Esophagus muscularis mucosa (tissue), 4 donors: Measurements from ENCODE around the gene FNDC7.

Experiments used
- CTCF ChIP-seq, 3 experiments: fragments of 200-600 bp in 2 of 3; fragments of 450-650 bp in 1 of 3; sonication (generic) in 2 of 3; IDR thresholded peaks; one replicate each; pipeline ENCODE4 v1.5.1; 2017 to 2019; ENCODE audit warnings: antibody characterized with exemption in 3 of 3, mild to moderate bottlenecking in 2 of 3, moderate library complexity in 1 of 3
- EP300 ChIP-seq: sonication (generic); formaldehyde crosslinking; IDR thresholded peaks from one replicate; pipeline ENCODE4 v1.6.1; 2017; ENCODE audit warnings: antibody characterized with exemption
- POLR2A ChIP-seq: fragments of 450-650 bp; IDR thresholded peaks from one replicate; pipeline ENCODE4 v1.6.1; 2017; ENCODE audit warnings: antibody characterized with exemption, moderate library complexity, mild to moderate bottlenecking, low read depth
- POLR2AphosphoS5 ChIP-seq, 2 donors: sonication (generic); formaldehyde crosslinking; IDR thresholded peaks; one replicate each; pipeline ENCODE4 v1.6.1; 2017; ENCODE audit warnings: antibody characterized with exemption in 2 of 2

GRCh38 chr1:108715932-108716331 lies 3.2 kb downstream of the FNDC7 start:
- TF ChIP-seq POLR2A (no peak), CTCF (IDR thresholded peaks at IDR 0.05) (no peak), POLR2AphosphoS5 (IDR thresholded peaks at IDR 0.05) (no peak), EP300 (no peak)
